HG03025 (cell line): Measurements from ENCODE around the gene TRAF6.

ENCODE experiments used
- ATAC-seq: cut with Tn5 transposase; IDR thresholded peaks from one replicate; pipeline ENCODE4 v1.9.1; 2021; ENCODE audit warnings: mild to moderate bottlenecking, moderate library complexity; ENCODE audit not compliant: unreplicated experiment, low FRiP score

The TRAF6 gene

DNA sequence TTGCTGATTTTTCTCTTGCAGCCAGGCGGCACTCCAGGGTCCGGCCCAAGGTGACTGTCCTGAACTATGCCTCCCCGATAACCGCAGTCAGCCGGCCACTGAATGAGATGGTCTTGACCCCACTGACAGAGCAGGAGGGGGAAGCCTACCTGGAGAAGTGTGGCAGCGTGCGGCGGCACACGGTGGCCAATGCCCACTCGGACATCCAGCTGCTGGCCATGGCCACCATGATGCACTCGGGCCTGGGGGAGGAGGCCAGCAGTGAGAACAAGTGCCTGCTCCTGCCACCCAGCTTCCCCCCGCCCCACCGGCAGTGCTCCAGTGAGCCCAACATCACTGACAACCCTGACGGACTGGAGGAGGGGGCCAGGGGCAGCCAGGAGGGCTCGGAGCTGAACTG lies 47.8 kb downstream of the TRAF6 start:
- ATAC-seq, result no peak

DNA sequence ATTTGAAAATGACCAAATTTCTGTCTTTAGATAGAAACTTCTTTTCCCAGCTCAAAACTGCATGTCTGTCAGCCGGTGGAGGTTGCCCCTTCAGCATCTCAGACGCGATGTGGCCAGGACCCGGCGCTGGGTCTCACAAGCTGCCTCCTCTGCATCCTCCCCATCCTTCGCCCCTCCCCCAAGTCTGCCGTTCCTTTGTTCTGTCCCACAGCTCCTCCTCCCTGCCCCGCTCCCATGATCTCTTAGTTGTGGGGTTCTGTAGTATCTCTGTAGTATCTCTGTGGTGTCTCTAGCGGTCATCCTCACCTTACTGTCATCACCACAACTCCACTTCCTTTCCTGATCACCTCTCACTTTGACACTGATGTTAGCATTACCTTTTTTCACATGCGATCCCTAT lies 49.9 kb downstream of the TRAF6 start:
- no peak for ATAC-seq

DNA sequence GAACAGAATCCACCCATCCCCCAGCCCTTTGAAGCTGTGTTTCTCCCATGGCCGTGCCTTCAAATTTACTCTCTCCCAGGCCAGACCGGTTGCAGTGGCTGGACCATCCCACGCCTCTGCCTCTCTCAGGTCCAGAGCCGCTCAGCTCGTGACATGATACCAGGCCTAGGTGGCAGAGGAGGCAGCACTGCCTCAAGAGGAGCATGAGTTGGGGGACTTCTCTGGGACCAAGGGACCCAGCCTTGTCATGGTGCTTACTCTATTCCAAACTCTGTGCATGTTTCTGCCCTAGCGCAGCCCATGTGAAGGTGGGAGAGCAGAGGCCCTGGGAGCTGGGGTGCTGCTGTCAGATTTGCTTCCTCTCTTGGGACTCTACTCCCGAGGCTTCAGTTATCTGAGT lies 51.0 kb downstream of the TRAF6 start:
- ATAC-seq, result no peak

- no peak for ATAC-seq
Observed at GRCh38 chr11:36458129-36458915, 51.8 kb downstream of the TRAF6 start.

- no peak for ATAC-seq
Observed at GRCh38 chr11:36456156-36456555, 53.9 kb downstream of the TRAF6 start.

GRCh38 chr11:36455658-36456111 lies 54.4 kb downstream of the TRAF6 start:
- no peak for ATAC-seq

DNA sequence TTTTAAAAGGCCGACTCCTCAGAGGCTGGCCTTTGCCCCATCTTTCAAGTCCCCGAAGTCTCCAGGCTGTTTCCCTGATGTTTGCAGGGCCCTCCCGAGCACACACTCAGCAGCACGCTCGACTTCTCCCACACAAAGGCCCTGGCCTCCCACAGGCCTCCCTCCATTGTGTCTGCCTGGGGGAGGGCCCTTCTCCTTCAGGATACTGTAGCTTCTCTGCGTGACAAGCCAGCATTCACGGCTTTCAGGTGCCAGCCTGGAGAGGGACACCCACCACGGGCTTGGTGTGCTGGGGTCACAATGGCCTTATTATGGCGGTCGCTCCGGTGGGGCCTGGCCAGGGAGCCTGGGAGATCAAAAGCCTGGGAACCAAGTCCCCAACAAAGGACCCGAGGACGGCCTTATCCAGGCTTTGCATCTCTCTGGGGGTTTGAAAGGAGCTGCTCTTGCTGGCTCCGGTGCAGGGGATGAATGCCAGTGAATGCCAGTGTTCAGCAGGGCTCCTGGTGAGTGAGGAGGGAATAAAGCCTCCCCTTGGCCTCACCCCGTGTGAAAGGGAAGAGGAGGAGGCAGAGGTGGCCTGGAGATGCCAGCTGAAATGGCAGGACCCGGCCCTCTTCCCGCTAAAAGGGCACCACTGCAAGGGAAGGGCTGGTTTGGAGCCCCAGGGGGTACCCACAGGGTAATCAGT lies 55.0 kb downstream of the TRAF6 start:
- no peak for ATAC-seq

GRCh38 chr11:36454551-36454940 lies 55.5 kb downstream of the TRAF6 start:
- ATAC-seq, result no peak

- ATAC-seq, result no peak
Observed at GRCh38 chr11:36453678-36454077, 56.4 kb downstream of the TRAF6 start.

GRCh38 chr11:36452961-36453360 lies 57.1 kb downstream of the TRAF6 start:
- no peak for ATAC-seq

- ATAC-seq, result no peak
Observed at GRCh38 chr11:36452236-36452940, 57.7 kb downstream of the TRAF6 start.

GRCh38 chr11:36451681-36452080 lies 58.4 kb downstream of the TRAF6 start:
- ATAC-seq, result no peak

DNA sequence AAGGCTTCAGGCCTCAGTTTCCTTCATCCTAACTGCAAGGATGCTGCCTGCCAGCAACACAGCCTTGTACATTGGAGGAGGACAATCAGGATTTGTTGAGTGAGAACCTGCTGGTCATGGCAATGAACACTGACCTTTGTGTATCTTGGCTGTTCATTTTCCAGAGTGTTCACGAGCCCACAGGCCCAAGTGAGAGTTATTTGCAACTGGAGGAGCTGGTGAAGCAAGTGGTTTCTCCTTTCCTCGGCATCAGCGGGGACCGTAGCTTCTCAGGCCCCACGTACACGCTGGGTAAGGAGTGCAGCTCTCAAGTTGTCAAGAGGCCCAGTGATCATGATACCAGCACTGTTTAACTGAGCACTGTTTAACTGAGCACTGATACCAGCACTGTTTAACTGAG lies 59.0 kb downstream of the TRAF6 start:
- no peak for ATAC-seq

- ATAC-seq, result no peak
Observed at GRCh38 chr11:36450110-36450572, 59.9 kb downstream of the TRAF6 start.

- ATAC-seq, result no peak
Observed at GRCh38 chr11:36449561-36450096, 60.4 kb downstream of the TRAF6 start.

DNA sequence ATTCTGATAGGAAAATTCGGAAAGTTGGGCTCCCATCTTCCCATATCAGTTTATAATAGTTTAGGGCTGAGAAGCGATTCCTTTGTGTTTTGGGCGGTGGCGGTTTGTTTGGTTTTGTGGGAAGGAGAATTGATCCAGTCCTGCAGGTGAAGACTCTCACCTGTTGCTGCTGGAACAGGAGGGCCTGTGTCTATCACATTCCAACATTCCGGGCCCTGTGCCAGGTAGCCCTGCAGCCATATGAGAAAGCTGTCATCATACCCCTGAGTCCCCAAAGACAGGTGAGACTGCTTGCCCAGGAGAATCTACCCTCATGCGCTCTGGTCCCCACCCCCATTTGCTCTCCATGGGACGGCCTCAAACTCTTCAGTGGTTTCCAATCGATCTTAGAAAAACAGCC lies 62.1 kb downstream of the TRAF6 start:
- ATAC-seq, result no peak

DNA sequence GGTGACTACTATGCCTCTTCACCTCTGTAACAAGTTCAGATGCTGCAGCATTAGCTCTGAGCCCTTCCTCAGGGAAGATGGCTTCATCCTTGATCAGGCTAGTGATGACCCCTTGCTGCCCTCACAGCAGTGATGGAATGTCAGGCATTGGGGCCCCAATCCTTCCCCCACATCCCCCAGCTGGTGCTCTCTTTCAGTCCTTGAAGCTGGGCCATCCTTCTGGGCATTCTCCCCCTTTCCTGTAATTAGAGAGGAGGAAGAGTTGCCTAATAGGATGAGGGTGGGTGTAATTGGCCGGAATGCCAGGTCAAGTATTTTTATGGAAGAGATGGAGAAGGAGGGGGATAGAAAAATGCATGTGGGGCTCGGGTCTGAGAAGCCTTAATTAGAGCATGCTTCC lies 62.6 kb downstream of the TRAF6 start:
- ATAC-seq, result no peak

DNA sequence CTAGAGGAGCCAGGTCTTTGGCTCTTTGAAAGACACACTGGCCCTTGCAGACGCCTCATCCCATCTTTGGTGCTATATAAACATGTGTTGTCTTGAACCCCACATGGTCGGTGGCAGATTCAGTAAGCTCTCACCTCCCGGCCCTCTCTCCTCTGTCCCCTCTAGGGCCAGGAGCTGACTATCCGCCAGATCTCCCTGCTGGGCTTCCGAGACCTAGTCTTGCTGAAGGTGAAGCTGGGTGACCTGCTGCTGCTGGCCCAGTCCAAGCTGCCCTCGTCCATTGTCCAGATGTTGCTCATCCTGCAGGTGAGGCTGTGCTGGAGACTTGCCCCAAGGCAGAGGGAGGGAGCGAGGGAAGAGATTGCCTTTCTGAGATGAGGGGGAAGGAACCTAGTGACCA lies 63.9 kb downstream of the TRAF6 start:
- ATAC-seq, result no peak

DNA sequence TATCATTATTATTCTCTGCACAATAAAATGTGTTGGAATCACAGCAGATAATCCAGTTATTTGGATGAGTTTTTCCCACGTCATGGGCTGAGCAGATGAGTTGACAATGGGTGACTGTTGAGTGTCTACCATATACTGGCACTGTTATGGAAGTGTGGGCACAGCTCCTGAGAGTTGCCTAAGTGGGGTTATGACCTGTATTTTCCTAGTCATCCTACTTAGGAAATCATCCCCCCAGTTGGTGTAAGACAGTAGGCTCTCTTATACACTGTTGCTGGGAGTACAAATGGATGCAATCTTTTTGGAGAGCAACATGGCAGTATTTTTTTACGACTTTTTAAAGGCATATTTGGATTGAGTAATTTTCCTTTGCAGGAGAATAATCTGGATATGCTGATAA lies 66.4 kb downstream of the TRAF6 start:
- no peak for ATAC-seq

- peak; percentile 75 for ATAC-seq
Observed at GRCh38 chr11:36441610-36442208, 68.4 kb downstream of the TRAF6 start.

DNA sequence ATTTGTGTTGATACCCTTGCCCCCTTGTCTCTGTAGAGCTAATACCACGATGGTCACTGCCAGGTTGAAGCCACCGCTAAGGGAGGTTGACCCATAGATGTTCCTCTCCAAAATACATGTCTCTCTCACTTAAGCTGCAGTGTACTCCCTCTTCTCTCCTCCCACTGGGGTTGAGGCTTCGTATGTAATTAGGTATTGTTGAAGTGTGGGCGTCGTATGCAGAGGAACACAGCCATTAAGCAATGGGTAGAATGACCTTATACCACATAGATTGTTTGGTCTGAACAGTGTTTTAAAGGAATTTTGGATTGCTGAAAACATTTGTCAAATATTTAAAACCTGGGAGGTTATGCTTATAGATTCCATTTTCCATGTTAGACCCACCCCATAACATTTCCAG lies 71.9 kb downstream of the TRAF6 start:
- ATAC-seq, result no peak
